Activated CD8-positive, alpha-beta T cell treated with anti-CD3 and anti-CD28 coated beads for 36 hours (primary cell): ENCODE data around the gene MACROH2A1. TPM values are rescaled to one million over a fixed set of nuclear protein-coding genes. Genes with fewer than 3 reads are reported as not detected.

Experiments
- ATAC-seq: fragments of 200-7000 bp; cut with Tn5 transposase; one replicate; pipeline ENCODE4 v1.10.0; 2021; ENCODE audit warnings: mild to moderate bottlenecking, moderate library complexity
- CTCF ChIA-PET: fragments of 350-600 bp; sonication (Branson Sonifier 250); formaldehyde crosslinking; loops from one replicate; lab custom pipeline; 2021; ENCODE audit warnings: antibody characterized with exemption; lab: Charles Lee
- POLR2A ChIA-PET: fragments of 350-600 bp; sonication (Branson Sonifier 250); formaldehyde crosslinking; loops from one replicate; lab custom pipeline; 2021; ENCODE audit warnings: antibody characterized with exemption; lab: Charles Lee
- DNase-seq: peaks from one replicate; pipeline ENCODE4 v3.0.0-alpha.2; 2020
- H3K27ac Mint-ChIP-seq: one replicate; pipeline ENCODE4 v1.8.0; 2021; ENCODE audit warnings: mild to moderate bottlenecking, mixed read lengths
- H3K27me3 Mint-ChIP-seq: one replicate; pipeline ENCODE4 v1.8.0; 2021; ENCODE audit warnings: mixed read lengths
- H3K36me3 Mint-ChIP-seq: one replicate; pipeline ENCODE4 v1.8.0; 2021; ENCODE audit warnings: low read depth, mixed read lengths
- H3K4me1 Mint-ChIP-seq: one replicate; pipeline ENCODE4 v1.8.0; 2021; ENCODE audit warnings: low read depth, mixed read lengths
- H3K4me3 Mint-ChIP-seq: one replicate; pipeline ENCODE4 v1.8.0; 2021; ENCODE audit warnings: mild to moderate bottlenecking, moderate library complexity, mixed read lengths
- H3K9me3 Mint-ChIP-seq: one replicate; pipeline ENCODE4 v1.8.0; 2021; ENCODE audit warnings: mixed read lengths
- intact Hi-C: fragments of 100-400 bp; cut with micrococcal nuclease; formaldehyde crosslinking; loops from one replicate; pipeline ENCODE4 v1.10.0; 2022
- total RNA-seq, 2 experiments: library from RNA; stranded (reverse); gene quantifications; one replicate each; pipeline ENCODE4 v1.2.3, GENCODE V29; 2021
- TF ChIP-seq, protein P1 (sequence below): fragments of 200-600 bp; IDR thresholded peaks from one replicate; pipeline ENCODE4 v1.8.0; 2022; ENCODE audit warnings: antibody characterized with exemption, mild to moderate bottlenecking

Gene MACROH2A1
- total RNA-seq, 2 experiments from 2014 or later, result 170 to 179 TPM

- POLR2A ChIA-PET, result no interaction called here
- ATAC-seq (no peak), DNase-seq (no peak)
- Mint-ChIP-seq H3K27ac (no peak overlapping the region), H3K9me3 (no peaks in the 10 kb centered on the region), H3K27me3 (no peaks in the 10 kb centered on the region), H3K36me3 (peaks cover 33% of the 10 kb centered on the region), H3K4me1 (peaks cover 8% of the 10 kb centered on the region), H3K4me3 (no peak overlapping the region)
- intact Hi-C loops, result no loop called here
- TF ChIP-seq, protein P1, sequence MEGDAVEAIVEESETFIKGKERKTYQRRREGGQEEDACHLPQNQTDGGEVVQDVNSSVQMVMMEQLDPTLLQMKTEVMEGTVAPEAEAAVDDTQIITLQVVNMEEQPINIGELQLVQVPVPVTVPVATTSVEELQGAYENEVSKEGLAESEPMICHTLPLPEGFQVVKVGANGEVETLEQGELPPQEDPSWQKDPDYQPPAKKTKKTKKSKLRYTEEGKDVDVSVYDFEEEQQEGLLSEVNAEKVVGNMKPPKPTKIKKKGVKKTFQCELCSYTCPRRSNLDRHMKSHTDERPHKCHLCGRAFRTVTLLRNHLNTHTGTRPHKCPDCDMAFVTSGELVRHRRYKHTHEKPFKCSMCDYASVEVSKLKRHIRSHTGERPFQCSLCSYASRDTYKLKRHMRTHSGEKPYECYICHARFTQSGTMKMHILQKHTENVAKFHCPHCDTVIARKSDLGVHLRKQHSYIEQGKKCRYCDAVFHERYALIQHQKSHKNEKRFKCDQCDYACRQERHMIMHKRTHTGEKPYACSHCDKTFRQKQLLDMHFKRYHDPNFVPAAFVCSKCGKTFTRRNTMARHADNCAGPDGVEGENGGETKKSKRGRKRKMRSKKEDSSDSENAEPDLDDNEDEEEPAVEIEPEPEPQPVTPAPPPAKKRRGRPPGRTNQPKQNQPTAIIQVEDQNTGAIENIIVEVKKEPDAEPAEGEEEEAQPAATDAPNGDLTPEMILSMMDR, result no peak
- CTCF ChIA-PET, result no interaction called here
Observed at GRCh38 chr5:135339623-135340022, 59.4 kb downstream of the MACROH2A1 start.

- Mint-ChIP-seq H3K36me3 (peaks cover 33% of the 10 kb centered on the region), H3K4me3 (no peak overlapping the region), H3K27me3 (no peaks in the 10 kb centered on the region), H3K4me1 (peaks cover 9% of the 10 kb centered on the region), H3K9me3 (no peaks in the 10 kb centered on the region), H3K27ac (no peak overlapping the region)
- no peak for ATAC-seq
- ChIA-PET CTCF (no interaction called here), POLR2A (no interaction called here)
- no peak for DNase-seq
- intact Hi-C loops, result no loop called here
- TF ChIP-seq, protein P1, result no peak
Observed at GRCh38 chr5:135339189-135339588, 59.8 kb downstream of the MACROH2A1 start.

- no peak overlapping the region for H3K4me3 Mint-ChIP-seq
- H3K27me3 Mint-ChIP-seq, result no peaks in the 10 kb centered on the region
- ChIA-PET POLR2A (interaction anchor here (1.0 kb wide), 1 partner anchor 10 kb away, joined by 3 read pairs; no protein-coding TSS in a partner anchor), CTCF (no interaction called here)
- no peak for DNase-seq
- peaks cover 23% of the 10 kb centered on the region for H3K36me3 Mint-ChIP-seq
- ATAC-seq, result no peak
- TF ChIP-seq, protein P1, result no peak
- intact Hi-C loops, result no loop called here
- H3K9me3 Mint-ChIP-seq, result no peaks in the 10 kb centered on the region
- H3K4me1 Mint-ChIP-seq, result peaks cover 9% of the 10 kb centered on the region
- H3K27ac Mint-ChIP-seq, result no peak overlapping the region
Observed at GRCh38 chr5:135337064-135337463, 62.0 kb downstream of the MACROH2A1 start.

- peak overlapping the region; percentile 57 for H3K27ac Mint-ChIP-seq
- intact Hi-C loops, result no loop called here
- H3K4me3 Mint-ChIP-seq, result no peak overlapping the region
- ChIA-PET POLR2A (interaction anchor here (0.5 kb wide), 1 partner anchor 437 kb away, joined by 3 read pairs; no protein-coding TSS in a partner anchor), CTCF (no interaction called here)
- no peaks in the 10 kb centered on the region for H3K9me3 Mint-ChIP-seq
- H3K36me3 Mint-ChIP-seq, result peaks cover 20% of the 10 kb centered on the region
- no peaks in the 10 kb centered on the region for H3K27me3 Mint-ChIP-seq
- DNase-seq (no peak), ATAC-seq (no peak)
- peaks cover 9% of the 10 kb centered on the region for H3K4me1 Mint-ChIP-seq
- TF ChIP-seq, protein P1, result no peak
Observed at GRCh38 chr5:135335031-135335828, 63.8 kb downstream of the MACROH2A1 start.

- no peak overlapping the region for H3K27ac Mint-ChIP-seq
- no peaks in the 10 kb centered on the region for H3K27me3 Mint-ChIP-seq
- no peak for DNase-seq
- no peaks in the 10 kb centered on the region for H3K9me3 Mint-ChIP-seq
- TF ChIP-seq, protein P1, result no peak
- peaks cover 9% of the 10 kb centered on the region for H3K4me1 Mint-ChIP-seq
- intact Hi-C loops, result no loop called here
- ATAC-seq, result no peak
- H3K36me3 Mint-ChIP-seq, result peaks cover 17% of the 10 kb centered on the region
- H3K4me3 Mint-ChIP-seq, result no peak overlapping the region
- ChIA-PET CTCF (no interaction called here), POLR2A (no interaction called here)
Observed at GRCh38 chr5:135333732-135334515, 65.1 kb downstream of the MACROH2A1 start.
